ENCODE measurements around the gene UTY. TPM values are rescaled to one million over a fixed set of nuclear protein-coding genes. Genes with fewer than 3 reads are reported as not detected.

Gene UTY
- total and polyA plus RNA-seq, 12 donors = 0.04 to 56.7 (median 30.7) TPM; not detected in 6

- H3K4me1 ChIP-seq (replicated peaks in 1 of 2) = no peaks in the 10 kb centered on the region
- no peak for DNase-seq
- H3K27ac ChIP-seq = no peak overlapping the region
- 100% methylated on average over 2 of the region's 2 CpGs; no CpG with 5 or more reads in 2 of the 4 donors for whole genome bisulfite sequencing, 4 donors
- no peaks in the 10 kb centered on the region for H3K27me3 ChIP-seq
- H3K9me3 ChIP-seq (replicated peaks in 1 of 3) = no peaks in the 10 kb centered on the region
- H3K4me3 ChIP-seq = no peak overlapping the region
- no peaks in the 10 kb centered on the region for H3K36me3 ChIP-seq (replicated peaks in 1 of 2)
- TF ChIP-seq POLR2A (IDR thresholded peaks at IDR 0.05) (no peak), CTCF (IDR thresholded peaks at IDR 0.05) (no peak)
- intact Hi-C loops (cut with DNase I) = no loop called here
Measured at GRCh38 chrY:13492408-13492807, 12.6 kb upstream of the UTY start.

- WGBS, 4 donors = 57 to 58% methylated on average over 1 of the region's 1 CpG; no CpG with 5 or more reads in 2 of the 4 donors
- Histone ChIP-seq H3K27ac (no peak overlapping the region), H3K4me3 (no peak overlapping the region), H3K9me3 (replicated peaks in 1 of 3) (no peaks in the 10 kb centered on the region), H3K27me3 (no peaks in the 10 kb centered on the region), H3K4me1 (replicated peaks in 1 of 2) (no peaks in the 10 kb centered on the region), H3K36me3 (replicated peaks in 1 of 2) (no peaks in the 10 kb centered on the region)
- intact Hi-C loops (cut with DNase I) = no loop called here
- DNase-seq = no peak
- TF ChIP-seq CTCF (IDR thresholded peaks at IDR 0.05) (no peak), POLR2A (IDR thresholded peaks at IDR 0.05) (no peak)
Measured at GRCh38 chrY:13488738-13489137, 8.9 kb upstream of the UTY start.

GRCh38 chrY:13479121-13479711, 617 bp downstream of the UTY start:
- Histone ChIP-seq H3K4me3 (peak overlapping the region in 2 of 4 donors; percentile 62 to 69), H3K27me3 (no peaks in the 10 kb centered on the region), H3K4me1 (replicated peaks in 1 of 2) (no peaks in the 10 kb centered on the region), H3K9me3 (replicated peaks in 1 of 3) (no peaks in the 10 kb centered on the region), H3K36me3 (replicated peaks in 1 of 2) (no peaks in the 10 kb centered on the region), H3K27ac (peak overlapping the region in 2 of 5 donors; percentile 94 to 95)
- 0% methylated on average over 4 to 34 of the region's 34 CpGs; no CpG with 5 or more reads in 2 of the 4 donors for WGBS, 4 donors
- intact Hi-C loops (cut with DNase I) = no loop called here
- peak in 2 of 7 donors; percentile 63 to 79 for DNase-seq
- TF ChIP-seq CTCF (IDR thresholded peaks at IDR 0.05) (no peak), POLR2A (IDR thresholded peaks at IDR 0.05) (no peak)

- H3K4me3 ChIP-seq = peak overlapping the region in 2 of 4 donors; percentile 28 to 69
- no peaks in the 10 kb centered on the region for H3K27me3 ChIP-seq
- no peaks in the 10 kb centered on the region for H3K9me3 ChIP-seq (replicated peaks in 1 of 3)
- H3K4me1 ChIP-seq (replicated peaks in 1 of 2) = no peaks in the 10 kb centered on the region
- peak in 2 of 7 donors; percentile 61 to 73 for DNase-seq
- intact Hi-C loops (cut with DNase I) = no loop called here
- H3K36me3 ChIP-seq (replicated peaks in 1 of 2) = no peaks in the 10 kb centered on the region
- peak overlapping the region in 2 of 5 donors; percentile 94 to 95 for H3K27ac ChIP-seq
- WGBS, 4 donors = 0 to 1% methylated on average over 15 of the region's 15 CpGs; no CpG with 5 or more reads in 2 of the 4 donors
- no peak for TF ChIP-seq POLR2A (IDR thresholded peaks at IDR 0.05)
Measured at GRCh38 chrY:13478126-13478785, 1.6 kb downstream of the UTY start.

Data from adrenal gland (tissue), 12 donors.